ENCODE results near the gene LPAR3. TPM values are rescaled to one million over a fixed set of nuclear protein-coding genes. Genes with fewer than 3 reads are reported as not detected.

LPAR3 gene, protein sequence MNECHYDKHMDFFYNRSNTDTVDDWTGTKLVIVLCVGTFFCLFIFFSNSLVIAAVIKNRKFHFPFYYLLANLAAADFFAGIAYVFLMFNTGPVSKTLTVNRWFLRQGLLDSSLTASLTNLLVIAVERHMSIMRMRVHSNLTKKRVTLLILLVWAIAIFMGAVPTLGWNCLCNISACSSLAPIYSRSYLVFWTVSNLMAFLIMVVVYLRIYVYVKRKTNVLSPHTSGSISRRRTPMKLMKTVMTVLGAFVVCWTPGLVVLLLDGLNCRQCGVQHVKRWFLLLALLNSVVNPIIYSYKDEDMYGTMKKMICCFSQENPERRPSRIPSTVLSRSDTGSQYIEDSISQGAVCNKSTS
- 1.5 and 2.4 TPM in 2 replicates for total RNA-seq

DNA sequence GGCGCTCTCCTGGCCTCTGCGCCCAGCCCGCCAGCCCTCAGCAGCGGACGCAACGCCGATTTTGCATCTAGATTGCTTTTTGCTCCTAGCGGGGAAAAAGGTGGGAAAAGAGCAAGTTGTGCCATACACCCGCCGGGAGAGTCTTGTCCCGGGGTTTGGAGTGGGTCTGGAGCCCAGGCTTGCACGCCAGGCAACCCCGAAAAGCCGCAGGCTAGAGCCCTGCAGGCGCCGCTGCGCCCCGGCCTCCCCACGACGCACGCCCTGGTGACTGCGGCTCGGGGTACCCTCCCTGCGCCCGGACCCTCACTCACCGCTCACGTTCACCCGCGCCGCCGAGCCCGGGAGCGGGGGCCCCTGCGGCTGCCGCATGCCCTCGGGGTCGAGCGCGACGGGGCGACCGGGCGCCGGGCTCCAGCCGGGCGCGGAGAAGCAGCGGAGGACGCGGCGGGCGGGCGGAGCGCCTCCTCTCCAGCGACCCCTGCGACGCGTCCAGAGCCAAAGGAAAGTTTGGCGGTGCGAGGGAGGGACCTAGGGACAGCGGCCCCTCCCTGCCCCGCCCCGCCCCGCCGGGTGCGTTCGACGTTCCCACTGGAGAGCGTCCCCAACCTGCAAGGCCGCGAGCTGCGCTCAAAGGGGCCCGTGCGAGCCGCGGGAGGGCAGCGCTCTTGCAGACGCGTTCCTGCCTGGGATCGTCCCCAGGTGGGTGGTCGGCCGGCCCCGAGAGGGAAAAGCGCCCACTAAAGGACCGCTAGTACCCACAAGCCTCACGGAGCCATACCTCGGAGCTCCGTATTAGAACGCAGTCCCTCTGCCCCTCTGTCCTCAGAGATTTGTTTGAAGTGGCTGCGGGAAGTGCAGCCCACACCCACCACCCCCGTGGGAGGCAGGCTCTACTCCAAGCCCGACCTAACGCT lies at the start of gene LPAR3:
LPAR3 (minus strand) TSS at position 502 of the 914 bp plus-strand sequence. CDS start 27,086 bp downstream, outside the sequence.

Other genes starting within 250 kb of the LPAR3 start
- 9.5 and 20.0 TPM in 2 replicates for gene SSX2IP, start 202.7 kb downstream of the LPAR3 start, total RNA-seq
- 0.30 and 1.9 TPM in 2 replicates for gene MCOLN2, start 103.9 kb upstream of the LPAR3 start, total RNA-seq
- gene MCOLN3, start 155.3 kb upstream of the LPAR3 start, total RNA-seq: under 0.01 TPM in 1 of 2 replicates, not detected in the other